Osteoblast (primary cell): Measurements from ENCODE around the gene BIRC7. TPM values are rescaled to one million over a fixed set of nuclear protein-coding genes. Genes with fewer than 3 reads are reported as not detected.

Experiments
- DNase-seq: peaks from one replicate; pipeline ENCODE4 v3.0.0; 2011; ENCODE audit warnings: low spot score, mixed read lengths; ENCODE audit not compliant: insufficient read length; ENCODE audit errors: missing footprints
- H2AFZ ChIP-seq: 2 replicates; pipeline ENCODE4 v1.6.0; 2011; ENCODE audit warnings: mild to moderate bottlenecking, low read length
- H3K27ac ChIP-seq: 2 replicates; pipeline ENCODE4 v1.5.1; 2011; ENCODE audit warnings: mild to moderate bottlenecking, low read depth, low read length, moderate library complexity
- H3K27me3 ChIP-seq: 2 replicates; pipeline ENCODE4 v1.6.0; 2012; ENCODE audit warnings: mild to moderate bottlenecking, control low read depth, inconsistent platforms, low read length, moderate library complexity; ENCODE audit not compliant: insufficient read depth
- H3K36me3 ChIP-seq: 2 replicates; pipeline ENCODE4 v1.5.1; 2011; ENCODE audit warnings: mild to moderate bottlenecking, low read length, control low read depth, moderate library complexity; ENCODE audit not compliant: insufficient read depth
- H3K4me1 ChIP-seq: 2 replicates; pipeline ENCODE4 v1.5.1; 2011; ENCODE audit warnings: mild to moderate bottlenecking, low read length, control low read depth, moderate library complexity; ENCODE audit not compliant: insufficient read depth
- H3K4me2 ChIP-seq: 2 replicates; pipeline ENCODE4 v1.6.0; 2011; ENCODE audit warnings: mild to moderate bottlenecking, low read length; ENCODE audit not compliant: insufficient read depth
- H3K4me3 ChIP-seq: fragments of 200-600 bp; sonication (generic); 3 replicates; pipeline ENCODE4 v1.5.1; 2012; ENCODE audit warnings: mild to moderate bottlenecking, low read length, inconsistent platforms; ENCODE audit not compliant: insufficient read depth
- H3K79me2 ChIP-seq: 2 replicates; pipeline ENCODE4 v1.6.0; 2012; ENCODE audit warnings: mild to moderate bottlenecking, low read length, control low read depth, inconsistent platforms; ENCODE audit not compliant: insufficient read depth
- H3K9me3 ChIP-seq: 2 replicates; pipeline ENCODE4 v1.5.1; 2011; ENCODE audit warnings: low read depth, low read length, control low read depth
- H4K20me1 ChIP-seq: 2 replicates; pipeline ENCODE4 v1.6.0; 2012; ENCODE audit warnings: mild to moderate bottlenecking, low read length, control low read depth; ENCODE audit not compliant: insufficient read depth
- CTCF ChIP-seq: IDR thresholded peaks from 2 replicates; pipeline ENCODE4 v1.5.1; 2011; ENCODE audit warnings: mild to moderate bottlenecking, low read depth, low read length, moderate library complexity; ENCODE audit errors: extremely low read depth
- total RNA-seq: library from RNA; depleted of rRNA; stranded (reverse); fragments of >200 nt; gene quantifications from 2 replicates; pipeline ENCODE4 v1.2.3, GENCODE V29; 2012

Gene BIRC7
- total RNA-seq, 1 donor = under 0.01 TPM

- H3K4me3 ChIP-seq = no peak overlapping the region
- no peak overlapping the region for H3K4me2 ChIP-seq
- H4K20me1 ChIP-seq = no peaks in the 10 kb centered on the region
- no peak overlapping the region for H2AFZ ChIP-seq
- DNase-seq = no peak
- H3K27me3 ChIP-seq = peaks cover 65% of the 10 kb centered on the region
- no peaks in the 10 kb centered on the region for H3K36me3 ChIP-seq
- no peaks in the 10 kb centered on the region for H3K79me2 ChIP-seq
- TF ChIP-seq CTCF = no peak
- no peaks in the 10 kb centered on the region for H3K9me3 ChIP-seq
- H3K27ac ChIP-seq = no peak overlapping the region
- no peaks in the 10 kb centered on the region for H3K4me1 ChIP-seq
Measured at GRCh38 chr20:63255931-63256704, 20.4 kb downstream of the BIRC7 start.

GRCh38 chr20:63256954-63257353 lies 21.2 kb downstream of the BIRC7 start:
- no peaks in the 10 kb centered on the region for H3K4me1 ChIP-seq
- no peak overlapping the region for H3K4me3 ChIP-seq
- TF ChIP-seq CTCF = no peak
- H3K36me3 ChIP-seq = no peaks in the 10 kb centered on the region
- no peak for DNase-seq
- H3K79me2 ChIP-seq = no peaks in the 10 kb centered on the region
- H3K9me3 ChIP-seq = no peaks in the 10 kb centered on the region
- no peak overlapping the region for H3K4me2 ChIP-seq
- H4K20me1 ChIP-seq = no peaks in the 10 kb centered on the region
- no peak overlapping the region for H3K27ac ChIP-seq
- H3K27me3 ChIP-seq = peaks cover 70% of the 10 kb centered on the region
- no peak overlapping the region for H2AFZ ChIP-seq

- TF ChIP-seq CTCF = no peak
- H3K27me3 ChIP-seq = peaks cover 68% of the 10 kb centered on the region
- H3K36me3 ChIP-seq = no peaks in the 10 kb centered on the region
- no peak overlapping the region for H3K4me2 ChIP-seq
- no peak for DNase-seq
- no peak overlapping the region for H3K27ac ChIP-seq
- no peak overlapping the region for H3K4me3 ChIP-seq
- no peaks in the 10 kb centered on the region for H4K20me1 ChIP-seq
- no peaks in the 10 kb centered on the region for H3K79me2 ChIP-seq
- no peaks in the 10 kb centered on the region for H3K4me1 ChIP-seq
- no peak overlapping the region for H2AFZ ChIP-seq
- no peaks in the 10 kb centered on the region for H3K9me3 ChIP-seq
Measured at GRCh38 chr20:63257629-63258028, 21.9 kb downstream of the BIRC7 start.

GRCh38 chr20:63258781-63259180 lies 23.1 kb downstream of the BIRC7 start:
- Histone ChIP-seq H2AFZ (no peak overlapping the region), H3K9me3 (no peaks in the 10 kb centered on the region), H3K27ac (no peak overlapping the region), H3K79me2 (no peaks in the 10 kb centered on the region), H3K4me1 (no peaks in the 10 kb centered on the region), H3K4me2 (no peak overlapping the region), H4K20me1 (no peaks in the 10 kb centered on the region), H3K4me3 (no peak overlapping the region), H3K27me3 (peaks cover 64% of the 10 kb centered on the region), H3K36me3 (no peaks in the 10 kb centered on the region)
- DNase-seq = no peak
- TF ChIP-seq CTCF = no peak
